ENCODE results near the gene KANSL1L. TPM values are rescaled to one million over a fixed set of nuclear protein-coding genes. Genes with fewer than 3 reads are reported as not detected.

Gene KANSL1L
- total and polyA plus RNA-seq, 2 experiments from 2014 or later = 7.4 to 21.1 TPM

DNA sequence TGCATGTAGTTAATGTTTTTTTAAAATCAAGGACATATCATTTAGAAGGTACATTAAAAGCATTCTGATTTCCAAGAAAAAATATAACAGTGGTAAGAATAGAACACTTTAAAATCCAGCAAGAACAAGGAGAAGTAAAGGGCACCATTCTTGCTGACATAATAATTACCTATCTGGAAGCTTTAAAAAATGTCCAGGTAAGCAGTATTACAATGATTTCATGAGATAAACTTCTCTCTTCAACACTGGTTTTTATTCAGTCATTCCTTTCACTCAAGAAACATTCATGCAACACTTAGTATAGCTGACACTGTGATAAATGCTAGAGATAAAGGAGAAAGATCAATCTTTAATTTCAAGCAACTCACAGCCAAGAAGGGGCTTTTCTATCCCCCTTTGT lies 2.9 kb upstream of the KANSL1L start:
- Histone ChIP-seq H3K27me3 (ENCODE audit: insufficient read depth) (no peaks in the 10 kb centered on the region), H3K4me3 (no peak overlapping the region), H3K9me2 (ENCODE audit: insufficient read depth) (no peaks in the 10 kb centered on the region), H3K27ac (ENCODE audit: low read depth) (no peak overlapping the region), H3F3A (replicated peaks; ENCODE audit: low read depth) (0 out of 2 replicates have a peak, but pooled peaks cover 7% of the 10 kb centered on the region), H2AFZ (no peak overlapping the region), H3K4me2 (no peak overlapping the region), H3K79me2 (replicated peaks; ENCODE audit: insufficient read depth) (peaks cover 11% of the 10 kb centered on the region), H4K20me1 (replicated peaks; ENCODE audit: insufficient read depth) (no peaks in the 10 kb centered on the region), H3K36me3 (ENCODE audit: insufficient read depth) (no peaks in the 10 kb centered on the region), H3K4me1 (ENCODE audit: insufficient read depth) (peaks cover 16% of the 10 kb centered on the region)
- no peak for ATAC-seq
- H3K27me3 Mint-ChIP-seq (ENCODE audit: insufficient read depth, low read depth, poor library complexity) = peaks cover 11% of the 10 kb centered on the region
- no peaks in the 10 kb centered on the region for H3K9me3 Mint-ChIP-seq
- TF ChIP-seq STAT1 (IDR thresholded peaks at IDR 0.05; ENCODE audit: unreplicated experiment) = no peak
- TF ChIP-seq, protein P1, sequence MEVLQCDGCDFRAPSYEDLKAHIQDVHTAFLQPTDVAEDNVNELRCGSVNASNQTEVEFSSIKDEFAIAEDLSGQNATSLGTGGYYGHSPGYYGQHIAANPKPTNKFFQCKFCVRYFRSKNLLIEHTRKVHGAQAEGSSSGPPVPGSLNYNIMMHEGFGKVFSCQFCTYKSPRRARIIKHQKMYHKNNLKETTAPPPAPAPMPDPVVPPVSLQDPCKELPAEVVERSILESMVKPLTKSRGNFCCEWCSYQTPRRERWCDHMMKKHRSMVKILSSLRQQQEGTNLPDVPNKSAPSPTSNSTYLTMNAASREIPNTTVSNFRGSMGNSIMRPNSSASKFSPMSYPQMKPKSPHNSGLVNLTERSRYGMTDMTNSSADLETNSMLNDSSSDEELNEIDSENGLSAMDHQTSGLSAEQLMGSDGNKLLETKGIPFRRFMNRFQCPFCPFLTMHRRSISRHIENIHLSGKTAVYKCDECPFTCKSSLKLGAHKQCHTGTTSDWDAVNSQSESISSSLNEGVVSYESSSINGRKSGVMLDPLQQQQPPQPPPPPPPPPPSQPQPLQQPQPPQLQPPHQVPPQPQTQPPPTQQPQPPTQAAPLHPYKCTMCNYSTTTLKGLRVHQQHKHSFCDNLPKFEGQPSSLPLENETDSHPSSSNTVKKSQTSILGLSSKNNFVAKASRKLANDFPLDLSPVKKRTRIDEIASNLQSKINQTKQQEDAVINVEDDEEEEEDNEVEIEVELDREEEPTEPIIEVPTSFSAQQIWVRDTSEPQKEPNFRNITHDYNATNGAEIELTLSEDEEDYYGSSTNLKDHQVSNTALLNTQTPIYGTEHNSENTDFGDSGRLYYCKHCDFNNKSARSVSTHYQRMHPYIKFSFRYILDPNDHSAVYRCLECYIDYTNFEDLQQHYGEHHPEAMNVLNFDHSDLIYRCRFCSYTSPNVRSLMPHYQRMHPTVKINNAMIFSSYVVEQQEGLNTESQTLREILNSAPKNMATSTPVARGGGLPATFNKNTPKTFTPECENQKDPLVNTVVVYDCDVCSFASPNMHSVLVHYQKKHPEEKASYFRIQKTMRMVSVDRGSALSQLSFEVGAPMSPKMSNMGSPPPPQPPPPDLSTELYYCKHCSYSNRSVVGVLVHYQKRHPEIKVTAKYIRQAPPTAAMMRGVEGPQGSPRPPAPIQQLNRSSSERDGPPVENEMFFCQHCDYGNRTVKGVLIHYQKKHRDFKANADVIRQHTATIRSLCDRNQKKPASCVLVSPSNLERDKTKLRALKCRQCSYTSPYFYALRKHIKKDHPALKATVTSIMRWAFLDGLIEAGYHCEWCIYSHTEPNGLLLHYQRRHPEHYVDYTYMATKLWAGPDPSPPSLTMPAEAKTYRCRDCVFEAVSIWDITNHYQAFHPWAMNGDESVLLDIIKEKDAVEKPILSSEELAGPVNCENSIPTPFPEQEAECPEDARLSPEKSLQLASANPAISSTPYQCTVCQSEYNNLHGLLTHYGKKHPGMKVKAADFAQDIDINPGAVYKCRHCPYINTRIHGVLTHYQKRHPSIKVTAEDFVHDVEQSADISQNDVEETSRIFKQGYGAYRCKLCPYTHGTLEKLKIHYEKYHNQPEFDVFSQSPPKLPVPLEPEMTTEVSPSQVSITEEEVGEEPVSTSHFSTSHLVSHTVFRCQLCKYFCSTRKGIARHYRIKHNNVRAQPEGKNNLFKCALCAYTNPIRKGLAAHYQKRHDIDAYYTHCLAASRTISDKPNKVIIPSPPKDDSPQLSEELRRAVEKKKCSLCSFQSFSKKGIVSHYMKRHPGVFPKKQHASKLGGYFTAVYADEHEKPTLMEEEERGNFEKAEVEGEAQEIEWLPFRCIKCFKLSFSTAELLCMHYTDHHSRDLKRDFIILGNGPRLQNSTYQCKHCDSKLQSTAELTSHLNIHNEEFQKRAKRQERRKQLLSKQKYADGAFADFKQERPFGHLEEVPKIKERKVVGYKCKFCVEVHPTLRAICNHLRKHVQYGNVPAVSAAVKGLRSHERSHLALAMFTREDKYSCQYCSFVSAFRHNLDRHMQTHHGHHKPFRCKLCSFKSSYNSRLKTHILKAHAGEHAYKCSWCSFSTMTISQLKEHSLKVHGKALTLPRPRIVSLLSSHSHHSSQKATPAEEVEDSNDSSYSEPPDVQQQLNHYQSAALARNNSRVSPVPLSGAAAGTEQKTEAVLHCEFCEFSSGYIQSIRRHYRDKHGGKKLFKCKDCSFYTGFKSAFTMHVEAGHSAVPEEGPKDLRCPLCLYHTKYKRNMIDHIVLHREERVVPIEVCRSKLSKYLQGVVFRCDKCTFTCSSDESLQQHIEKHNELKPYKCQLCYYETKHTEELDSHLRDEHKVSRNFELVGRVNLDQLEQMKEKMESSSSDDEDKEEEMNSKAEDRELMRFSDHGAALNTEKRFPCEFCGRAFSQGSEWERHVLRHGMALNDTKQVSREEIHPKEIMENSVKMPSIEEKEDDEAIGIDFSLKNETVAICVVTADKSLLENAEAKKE (CRISPR knock-in tag; IDR thresholded peaks at IDR 0.05) = no peak
- no peak for TF ChIP-seq ZNF331 (CRISPR knock-in tag; IDR thresholded peaks at IDR 0.05; ENCODE audit: low read depth)
- no peak for TF ChIP-seq ZNF114 (CRISPR knock-in tag; IDR thresholded peaks at IDR 0.05)
- no peak for TF ChIP-seq POLR2AphosphoS5 (IDR thresholded peaks at IDR 0.05; ENCODE audit: low read depth)
- no peak for TF ChIP-seq NANOG (IDR thresholded peaks at IDR 0.05; ENCODE audit: borderline replicate concordance)
- no peak for TF ChIP-seq EZH2phosphoT487 (IDR thresholded peaks at IDR 0.05; ENCODE audit: unreplicated experiment)
- TF ChIP-seq, protein P2, sequence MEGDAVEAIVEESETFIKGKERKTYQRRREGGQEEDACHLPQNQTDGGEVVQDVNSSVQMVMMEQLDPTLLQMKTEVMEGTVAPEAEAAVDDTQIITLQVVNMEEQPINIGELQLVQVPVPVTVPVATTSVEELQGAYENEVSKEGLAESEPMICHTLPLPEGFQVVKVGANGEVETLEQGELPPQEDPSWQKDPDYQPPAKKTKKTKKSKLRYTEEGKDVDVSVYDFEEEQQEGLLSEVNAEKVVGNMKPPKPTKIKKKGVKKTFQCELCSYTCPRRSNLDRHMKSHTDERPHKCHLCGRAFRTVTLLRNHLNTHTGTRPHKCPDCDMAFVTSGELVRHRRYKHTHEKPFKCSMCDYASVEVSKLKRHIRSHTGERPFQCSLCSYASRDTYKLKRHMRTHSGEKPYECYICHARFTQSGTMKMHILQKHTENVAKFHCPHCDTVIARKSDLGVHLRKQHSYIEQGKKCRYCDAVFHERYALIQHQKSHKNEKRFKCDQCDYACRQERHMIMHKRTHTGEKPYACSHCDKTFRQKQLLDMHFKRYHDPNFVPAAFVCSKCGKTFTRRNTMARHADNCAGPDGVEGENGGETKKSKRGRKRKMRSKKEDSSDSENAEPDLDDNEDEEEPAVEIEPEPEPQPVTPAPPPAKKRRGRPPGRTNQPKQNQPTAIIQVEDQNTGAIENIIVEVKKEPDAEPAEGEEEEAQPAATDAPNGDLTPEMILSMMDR (conservative IDR thresholded peaks at IDR 0.05; ENCODE audit: low read depth in 2 of 2) = no peak
- TF ChIP-seq JUNB (IDR thresholded peaks at IDR 0.05; ENCODE audit: unreplicated experiment) = no peak
- TF ChIP-seq, protein P3, sequence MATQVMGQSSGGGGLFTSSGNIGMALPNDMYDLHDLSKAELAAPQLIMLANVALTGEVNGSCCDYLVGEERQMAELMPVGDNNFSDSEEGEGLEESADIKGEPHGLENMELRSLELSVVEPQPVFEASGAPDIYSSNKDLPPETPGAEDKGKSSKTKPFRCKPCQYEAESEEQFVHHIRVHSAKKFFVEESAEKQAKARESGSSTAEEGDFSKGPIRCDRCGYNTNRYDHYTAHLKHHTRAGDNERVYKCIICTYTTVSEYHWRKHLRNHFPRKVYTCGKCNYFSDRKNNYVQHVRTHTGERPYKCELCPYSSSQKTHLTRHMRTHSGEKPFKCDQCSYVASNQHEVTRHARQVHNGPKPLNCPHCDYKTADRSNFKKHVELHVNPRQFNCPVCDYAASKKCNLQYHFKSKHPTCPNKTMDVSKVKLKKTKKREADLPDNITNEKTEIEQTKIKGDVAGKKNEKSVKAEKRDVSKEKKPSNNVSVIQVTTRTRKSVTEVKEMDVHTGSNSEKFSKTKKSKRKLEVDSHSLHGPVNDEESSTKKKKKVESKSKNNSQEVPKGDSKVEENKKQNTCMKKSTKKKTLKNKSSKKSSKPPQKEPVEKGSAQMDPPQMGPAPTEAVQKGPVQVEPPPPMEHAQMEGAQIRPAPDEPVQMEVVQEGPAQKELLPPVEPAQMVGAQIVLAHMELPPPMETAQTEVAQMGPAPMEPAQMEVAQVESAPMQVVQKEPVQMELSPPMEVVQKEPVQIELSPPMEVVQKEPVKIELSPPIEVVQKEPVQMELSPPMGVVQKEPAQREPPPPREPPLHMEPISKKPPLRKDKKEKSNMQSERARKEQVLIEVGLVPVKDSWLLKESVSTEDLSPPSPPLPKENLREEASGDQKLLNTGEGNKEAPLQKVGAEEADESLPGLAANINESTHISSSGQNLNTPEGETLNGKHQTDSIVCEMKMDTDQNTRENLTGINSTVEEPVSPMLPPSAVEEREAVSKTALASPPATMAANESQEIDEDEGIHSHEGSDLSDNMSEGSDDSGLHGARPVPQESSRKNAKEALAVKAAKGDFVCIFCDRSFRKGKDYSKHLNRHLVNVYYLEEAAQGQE (IDR thresholded peaks at IDR 0.05; ENCODE audit: unreplicated experiment) = no peak
- no peak for TF ChIP-seq CREB1 (CRISPR knock-in tag; IDR thresholded peaks at IDR 0.05; ENCODE audit: low read depth)
- TF ChIP-seq EZH2 (IDR thresholded peaks at IDR 0.05; ENCODE audit: low read depth, unreplicated experiment) = no peak
- no peak for DNase-seq (ENCODE audit: low spot score)
- H3K4me3 Mint-ChIP-seq = no peak overlapping the region
- no peak overlapping the region for H3K27ac Mint-ChIP-seq
- H3K4me1 Mint-ChIP-seq = peaks cover 26% of the 10 kb centered on the region
- peaks cover 3% of the 10 kb centered on the region; the same call in 1 of the 3 replicates for H3K36me3 Mint-ChIP-seq (ENCODE audit: low read depth)
